Peyer's patch (tissue), 4 donors: Measurements from ENCODE around the gene MYO1D. TPM values are rescaled to one million over a fixed set of nuclear protein-coding genes. Genes with fewer than 3 reads are reported as not detected.
"Not testable (repeated sequence)": the region's sequence is repeated elsewhere in the genome, so short reads cannot be mapped to it uniquely, and the experiment has no call there.

ENCODE experiments used
- DNase-seq, 3 donors: peaks; one replicate each; pipeline ENCODE4 v3.0.0-alpha.2; 2017 to 2019
- H3K27ac ChIP-seq, 4 donors: fragments of 200-600 bp; sonication (generic); one replicate each; pipeline ENCODE4 v1.5.1; 2016 to 2019
- H3K27me3 ChIP-seq, 2 donors: fragments of 200-600 bp; sonication (generic); one replicate each; pipeline ENCODE4 v1.5.1; 2019
- H3K36me3 ChIP-seq, 3 donors: fragments of 200-600 bp; sonication (generic); one replicate each; pipeline ENCODE4 v1.5.1; 2016 to 2019
- H3K4me1 ChIP-seq, 4 donors: fragments of 200-600 bp; sonication (generic); one replicate each; pipeline ENCODE4 v1.5.1; 2016 to 2019
- H3K4me3 ChIP-seq, 4 donors: fragments of 200-600 bp; sonication (generic); 1 replicate in 3 of 4; 2 replicates in 1 of 4; pipeline ENCODE4 v1.5.1; 2016 to 2019; ENCODE audit warnings: mild to moderate bottlenecking in 1 of 4
- H3K9me3 ChIP-seq, 4 donors: fragments of 200-600 bp; sonication (generic); one replicate each; pipeline ENCODE4 v1.5.1; 2016 to 2019; ENCODE audit warnings: mild to moderate bottlenecking in 1 of 4
- POLR2A ChIP-seq, 2 donors: fragments of 450-650 bp; IDR thresholded peaks; one replicate each; pipeline ENCODE4 v1.5.1; 2017; ENCODE audit warnings: antibody characterized with exemption in 2 of 2, mild to moderate bottlenecking in 2 of 2, moderate library complexity in 2 of 2
- total RNA-seq, 4 donors: library from RNA; depleted of rRNA; stranded (reverse); fragments of >200 nt; gene quantifications; one replicate each; pipeline ENCODE4 v1.1.0, GENCODE V29; 2016
- TF ChIP-seq, protein P1 (sequence below), 6 experiments: fragments of 450-650 bp in 4 of 6; fragments of 200-600 bp in 2 of 6; sonication (generic) in 1 of 6; IDR thresholded peaks; one replicate each; pipeline ENCODE4 v1.5.1; 2017 to 2019; ENCODE audit warnings: antibody characterized with exemption in 6 of 6, mild to moderate bottlenecking in 3 of 6, moderate library complexity in 1 of 6

The MYO1D gene
- 100 to 1,000 TPM; 148 to 340 (median 328) TPM for total RNA-seq

DNA sequence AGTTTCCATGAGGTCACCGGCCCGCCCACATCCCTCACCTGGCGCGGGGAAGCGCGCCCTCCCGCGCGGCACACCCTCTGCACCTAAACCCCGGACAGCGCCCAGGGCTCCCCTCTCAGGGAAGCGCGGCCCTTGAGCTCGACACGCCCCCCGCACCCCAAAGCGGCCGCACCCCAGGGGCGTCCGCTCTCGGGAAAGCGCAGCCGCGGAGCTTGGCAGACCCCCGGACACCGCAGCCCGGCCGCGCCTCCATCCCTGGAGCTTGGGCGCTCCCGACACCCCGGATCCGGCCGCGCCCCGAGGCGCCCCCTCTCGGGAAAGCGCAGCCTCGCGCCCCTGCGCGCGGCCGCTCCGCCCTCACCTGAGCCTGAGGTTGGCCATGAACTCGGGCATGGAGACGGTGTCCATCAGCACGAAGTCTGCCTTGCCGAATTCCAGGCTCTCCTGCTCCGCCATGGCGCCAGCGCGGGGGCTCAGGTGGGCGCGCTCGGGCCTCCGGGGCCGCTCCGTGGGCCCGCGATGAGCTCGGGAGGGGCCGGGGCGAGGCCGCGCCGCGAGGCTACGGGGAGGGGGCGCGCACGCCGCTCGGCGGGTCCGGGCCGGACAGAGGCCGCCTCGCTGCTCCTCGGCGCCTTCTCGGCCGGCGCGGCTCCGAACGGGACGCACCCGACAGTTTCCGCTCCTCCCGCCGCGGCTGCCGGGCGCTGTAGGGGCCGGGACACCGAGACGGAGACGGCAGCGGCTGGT lies at the start of gene MYO1D:
MYO1D (minus strand) TSS at position 708 of the 747 bp plus-strand sequence; CDS start at position 456, 252 bp downstream.
- H3K9me3 ChIP-seq, result no peaks in the 10 kb centered on the region
- H3K4me1 ChIP-seq, result peaks cover 0 to 32% (median 3%) of the 10 kb centered on the region in 4 donors
- no peaks in the 10 kb centered on the region for H3K27me3 ChIP-seq
- peak; percentile 76 to 89 (median 88) for DNase-seq
- TF ChIP-seq, protein P1, sequence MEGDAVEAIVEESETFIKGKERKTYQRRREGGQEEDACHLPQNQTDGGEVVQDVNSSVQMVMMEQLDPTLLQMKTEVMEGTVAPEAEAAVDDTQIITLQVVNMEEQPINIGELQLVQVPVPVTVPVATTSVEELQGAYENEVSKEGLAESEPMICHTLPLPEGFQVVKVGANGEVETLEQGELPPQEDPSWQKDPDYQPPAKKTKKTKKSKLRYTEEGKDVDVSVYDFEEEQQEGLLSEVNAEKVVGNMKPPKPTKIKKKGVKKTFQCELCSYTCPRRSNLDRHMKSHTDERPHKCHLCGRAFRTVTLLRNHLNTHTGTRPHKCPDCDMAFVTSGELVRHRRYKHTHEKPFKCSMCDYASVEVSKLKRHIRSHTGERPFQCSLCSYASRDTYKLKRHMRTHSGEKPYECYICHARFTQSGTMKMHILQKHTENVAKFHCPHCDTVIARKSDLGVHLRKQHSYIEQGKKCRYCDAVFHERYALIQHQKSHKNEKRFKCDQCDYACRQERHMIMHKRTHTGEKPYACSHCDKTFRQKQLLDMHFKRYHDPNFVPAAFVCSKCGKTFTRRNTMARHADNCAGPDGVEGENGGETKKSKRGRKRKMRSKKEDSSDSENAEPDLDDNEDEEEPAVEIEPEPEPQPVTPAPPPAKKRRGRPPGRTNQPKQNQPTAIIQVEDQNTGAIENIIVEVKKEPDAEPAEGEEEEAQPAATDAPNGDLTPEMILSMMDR (IDR thresholded peaks at IDR 0.05), result peak; percentile 32 to 59 (median 43)
- TF ChIP-seq POLR2A (IDR thresholded peaks at IDR 0.05), result peak; percentile 54 to 94
- H3K27ac ChIP-seq, result peak within 1 kb of the TSS; percentile 93 to 100 (median 96)
- no peaks in the 10 kb centered on the region for H3K36me3 ChIP-seq
- H3K4me3 ChIP-seq, result peak within 1 kb of the TSS; percentile 79 to 97 (median 93)

DNA sequence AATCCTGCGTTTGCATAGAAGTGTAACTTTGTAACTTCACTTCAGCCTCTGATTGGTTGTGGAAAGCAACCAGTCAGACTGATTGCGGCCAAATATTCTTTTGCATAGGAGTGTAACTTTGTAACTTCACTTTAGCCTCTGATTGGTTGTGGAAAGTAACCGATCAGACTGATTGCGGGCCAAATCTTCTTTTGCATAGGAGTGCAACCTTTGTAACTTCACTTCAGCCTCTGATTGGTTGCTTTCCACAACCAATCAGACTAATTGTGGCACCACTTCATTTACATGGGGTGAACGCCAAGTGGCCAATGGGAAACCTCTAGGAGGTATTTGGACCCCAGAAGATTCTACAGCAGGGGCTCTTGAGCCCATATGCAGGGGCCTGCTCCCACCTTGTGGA lies 49.3 kb upstream of the MYO1D start:
- TF ChIP-seq POLR2A (IDR thresholded peaks at IDR 0.05), result no peak
- TF ChIP-seq, protein P1 (IDR thresholded peaks at IDR 0.05), result no peak
- DNase-seq, result no peak
- no peak overlapping the region for H3K27ac ChIP-seq
- peaks cover 0 to 13% (median 5%) of the 10 kb centered on the region in 4 donors for H3K4me1 ChIP-seq
- no peaks in the 10 kb centered on the region for H3K36me3 ChIP-seq
- no peak overlapping the region for H3K4me3 ChIP-seq
- H3K27me3 ChIP-seq, result no peaks in the 10 kb centered on the region
- no peaks in the 10 kb centered on the region for H3K9me3 ChIP-seq

DNA sequence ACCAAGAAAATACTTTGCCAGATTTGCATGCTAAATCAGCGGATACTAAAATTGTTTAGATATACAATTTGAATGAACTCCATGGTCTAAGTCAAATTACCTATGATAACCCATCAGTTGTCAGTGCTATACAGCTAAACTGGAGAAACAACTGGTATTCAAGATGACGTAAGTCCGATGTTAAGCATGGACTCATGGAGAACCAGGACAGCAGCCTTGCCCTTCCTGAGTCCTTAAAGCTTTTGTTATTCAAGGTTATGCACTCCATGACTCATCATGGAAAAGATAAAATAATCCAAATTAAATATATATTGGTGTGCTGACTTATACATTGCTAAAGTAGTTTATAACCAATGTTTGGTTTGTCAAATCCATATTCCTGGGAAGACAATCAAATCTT lies 47.0 kb upstream of the MYO1D start:
- DNase-seq, H3K9me3 ChIP-seq, H3K27ac ChIP-seq, H3K36me3 ChIP-seq, H3K27me3 ChIP-seq, H3K4me3 ChIP-seq: not testable (repeated sequence)
- peaks cover 0 to 13% (median 5%) of the 10 kb centered on the region in 4 donors for H3K4me1 ChIP-seq

DNA sequence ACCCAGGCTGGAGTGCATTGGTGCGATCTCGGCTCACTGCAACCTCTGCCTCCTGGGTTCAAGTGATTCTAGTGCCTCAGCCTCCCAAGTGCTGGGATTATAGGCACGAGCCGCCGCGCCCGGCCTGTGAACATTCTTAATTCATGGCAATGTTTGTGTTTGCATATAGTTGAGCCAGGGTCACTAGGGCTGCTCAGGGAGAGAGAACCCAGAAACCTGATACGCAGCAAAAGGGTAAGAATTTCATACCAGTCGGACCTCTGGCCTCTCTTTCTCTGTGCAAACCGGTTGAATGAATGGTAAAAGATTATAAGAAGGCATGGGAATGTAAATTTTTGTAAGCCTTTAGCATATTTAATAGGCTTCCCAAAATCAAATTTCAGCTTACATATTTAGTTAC lies 44.1 kb upstream of the MYO1D start:
- Histone ChIP-seq H3K4me3 (no peak overlapping the region), H3K4me1 (no peaks in the 10 kb centered on the region), H3K27me3 (no peaks in the 10 kb centered on the region), H3K36me3 (no peaks in the 10 kb centered on the region), H3K9me3 (no peaks in the 10 kb centered on the region), H3K27ac (no peak overlapping the region)
- TF ChIP-seq, protein P1 (IDR thresholded peaks at IDR 0.05), result no peak
- no peak for TF ChIP-seq POLR2A (IDR thresholded peaks at IDR 0.05)
- DNase-seq, result no peak

DNA sequence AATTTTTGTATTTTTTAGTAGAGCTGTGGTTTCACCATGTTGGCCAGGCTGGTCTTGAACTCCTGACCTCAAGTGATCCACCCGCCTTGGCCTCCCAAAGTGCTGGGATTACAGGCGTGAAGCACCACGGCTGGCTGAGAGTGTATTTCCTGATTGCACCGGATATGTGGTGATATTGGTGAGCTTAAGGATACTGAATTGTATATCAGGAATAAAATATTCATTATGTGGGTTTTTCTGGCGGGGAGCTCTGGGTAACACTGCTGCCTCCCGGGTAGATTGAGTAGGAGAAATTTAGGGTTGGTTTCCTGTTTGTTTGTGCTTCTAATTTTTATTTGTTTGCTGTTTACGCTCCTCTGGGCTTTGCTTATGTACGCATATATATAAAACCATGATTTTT lies 43.4 kb upstream of the MYO1D start:
- Histone ChIP-seq H3K36me3 (no peaks in the 10 kb centered on the region), H3K9me3 (no peaks in the 10 kb centered on the region), H3K27ac (no peak overlapping the region), H3K4me3 (no peak overlapping the region), H3K4me1 (no peaks in the 10 kb centered on the region), H3K27me3 (no peaks in the 10 kb centered on the region)
- DNase-seq, result no peak
- no peak for TF ChIP-seq POLR2A (IDR thresholded peaks at IDR 0.05)
- TF ChIP-seq, protein P1 (IDR thresholded peaks at IDR 0.05), result no peak

DNA sequence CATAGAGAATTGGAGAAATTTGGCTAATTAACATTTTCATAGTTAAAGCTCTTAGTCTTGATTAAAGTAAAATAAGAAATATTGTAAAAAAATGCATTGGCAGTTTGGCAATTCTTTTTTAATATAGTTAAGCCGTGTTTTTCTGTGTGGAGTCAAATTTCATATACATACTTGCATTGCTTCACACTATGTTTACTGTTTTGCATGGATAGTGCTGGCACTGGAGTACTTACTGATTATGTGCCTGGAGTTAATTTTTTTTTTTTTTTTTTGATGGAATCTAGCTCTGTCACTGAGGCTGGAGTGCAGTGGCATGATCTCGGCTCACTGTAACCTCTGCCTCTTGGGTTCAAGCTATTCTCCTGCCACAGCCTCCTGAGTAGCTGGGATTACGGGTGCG lies 43.0 kb upstream of the MYO1D start:
- not testable (repeated sequence) for H3K9me3 ChIP-seq, H3K36me3 ChIP-seq, H3K27ac ChIP-seq, DNase-seq, H3K4me3 ChIP-seq, H3K4me1 ChIP-seq, H3K27me3 ChIP-seq
